Trophoblast cell (in vitro differentiated cells and primary cell): Measurements from ENCODE around the gene CEACAM6.

Experiments
- DNase-seq, 2 donors: peaks; one replicate each; pipeline ENCODE4 v3.0.0-alpha.2; 2016
- H2AFZ ChIP-seq: 2 replicates; pipeline ENCODE4 v1.6.1; 2013; ENCODE audit warnings: low read length, moderate library complexity, mild to moderate bottlenecking; ENCODE audit not compliant: insufficient read depth, poor library complexity
- H2AK5ac ChIP-seq: 2 replicates; pipeline ENCODE4 v1.6.1; 2013; ENCODE audit warnings: mild to moderate bottlenecking, low read length
- H2BK120ac ChIP-seq: 2 replicates; pipeline ENCODE4 v1.6.1; 2013; ENCODE audit warnings: low read length, mild to moderate bottlenecking, moderate library complexity; ENCODE audit not compliant: insufficient read depth, poor library complexity
- H2BK12ac ChIP-seq: 2 replicates; pipeline ENCODE4 v1.6.1; 2013; ENCODE audit warnings: mild to moderate bottlenecking, low read length, moderate library complexity
- H2BK5ac ChIP-seq: 2 replicates; pipeline ENCODE4 v1.6.1; 2013; ENCODE audit warnings: low read length, low read depth, moderate library complexity, mild to moderate bottlenecking; ENCODE audit not compliant: poor library complexity
- H3K14ac ChIP-seq: 2 replicates; pipeline ENCODE4 v1.6.1; 2013; ENCODE audit warnings: mild to moderate bottlenecking, low read length
- H3K18ac ChIP-seq: 2 replicates; pipeline ENCODE4 v1.6.1; 2013; ENCODE audit warnings: mild to moderate bottlenecking, low read length
- H3K23ac ChIP-seq: 2 replicates; pipeline ENCODE4 v1.6.1; 2013; ENCODE audit warnings: low read length
- H3K27ac ChIP-seq: 2 replicates; pipeline ENCODE4 v1.5.1; 2013; ENCODE audit warnings: low read depth, mild to moderate bottlenecking, inconsistent platforms, low read length, moderate library complexity
- H3K27me3 ChIP-seq: 2 replicates; pipeline ENCODE4 v1.6.1; 2013; ENCODE audit warnings: inconsistent platforms, mild to moderate bottlenecking, low read length, moderate library complexity; ENCODE audit not compliant: insufficient read depth
- H3K36me3 ChIP-seq, 2 experiments: 1 replicate in 1 of 2; 2 replicates in 1 of 2; pipeline ENCODE4 v1.6.1; 2013; ENCODE audit warnings: low read length in 2 of 2, mild to moderate bottlenecking in 2 of 2, moderate library complexity in 1 of 2; ENCODE audit not compliant: insufficient read depth in 2 of 2, control insufficient read depth in 1 of 2
- H3K4ac ChIP-seq: 2 replicates; pipeline ENCODE4 v1.6.1; 2013; ENCODE audit warnings: low read depth, mild to moderate bottlenecking, low read length, moderate library complexity
- H3K4me1 ChIP-seq, 2 experiments: 1 replicate in 1 of 2; 2 replicates in 1 of 2; pipeline ENCODE4 v1.6.1; 2013; ENCODE audit warnings: low read length in 2 of 2, mild to moderate bottlenecking in 2 of 2, moderate library complexity in 1 of 2; ENCODE audit not compliant: insufficient read depth in 2 of 2, control insufficient read depth in 1 of 2
- H3K4me2 ChIP-seq: 2 replicates; pipeline ENCODE4 v1.6.1; 2013; ENCODE audit warnings: inconsistent platforms, mild to moderate bottlenecking, low read length, moderate library complexity
- H3K4me3 ChIP-seq: 2 replicates; pipeline ENCODE4 v1.5.1; 2013; ENCODE audit warnings: mild to moderate bottlenecking, low read depth, low read length, inconsistent platforms
- H3K79me1 ChIP-seq: one replicate; pipeline ENCODE4 v1.6.1; 2013; ENCODE audit warnings: low read length
- H3K79me2 ChIP-seq: 2 replicates; pipeline ENCODE4 v1.6.1; 2013; ENCODE audit warnings: low read length, mild to moderate bottlenecking; ENCODE audit not compliant: control insufficient read depth, insufficient read depth, poor library complexity
- H3K9ac ChIP-seq: 2 replicates; pipeline ENCODE4 v1.6.1; 2013; ENCODE audit warnings: mild to moderate bottlenecking, low read length
- H3K9me3 ChIP-seq: 2 replicates; pipeline ENCODE4 v1.6.1; 2013; ENCODE audit warnings: low read depth, mild to moderate bottlenecking, control low read depth, inconsistent platforms, low read length; ENCODE audit not compliant: insufficient read depth
- H4K12ac ChIP-seq: 2 replicates; pipeline ENCODE4 v1.6.1; 2013; ENCODE audit warnings: low read depth, mild to moderate bottlenecking, low read length, moderate library complexity
- H4K8ac ChIP-seq: 2 replicates; pipeline ENCODE4 v1.6.1; 2013; ENCODE audit warnings: low read depth, mild to moderate bottlenecking, low read length, moderate library complexity
- H4K91ac ChIP-seq: one replicate; pipeline ENCODE4 v1.6.1; 2013; ENCODE audit warnings: low read depth, mild to moderate bottlenecking, low read length, moderate library complexity
- WGBS: extraction: QIAGEN DNeasy Blood & Tissue Kit; methylation state at CpG from one replicate; pipeline ENCODE4 v1.1.7; 2013; ENCODE audit warnings: missing lambda C conversion rate; ENCODE audit not compliant: insufficient read length, insufficient coverage; ENCODE audit errors: extremely low coverage; 5-methylcytosine and 5-hydroxymethylcytosine counted together

CEACAM6 gene

GRCh38 chr19:41740415-41741243 is 14.7 kb upstream of the CEACAM6 start:
- no peak overlapping the region for H2AFZ ChIP-seq
- no CpG with 5 or more reads among the region's 5 CpGs for WGBS
- no peak overlapping the region for H2BK12ac ChIP-seq
- DNase-seq = no peak
- no peak overlapping the region for H4K12ac ChIP-seq
- no peak overlapping the region for H3K9ac ChIP-seq
- H3K27ac ChIP-seq = no peak overlapping the region
- H2BK5ac ChIP-seq = no peak overlapping the region
- H4K8ac ChIP-seq = no peak overlapping the region
- H3K9me3 ChIP-seq = peaks cover 2% of the 10 kb centered on the region
- H3K14ac ChIP-seq = no peak overlapping the region
- no peaks in the 10 kb centered on the region for H3K27me3 ChIP-seq
- H3K4ac ChIP-seq = no peak overlapping the region
- H2AK5ac ChIP-seq = no peak overlapping the region
- no peaks in the 10 kb centered on the region for H3K36me3 ChIP-seq
- no peak overlapping the region for H4K91ac ChIP-seq
- no peak overlapping the region for H3K4me3 ChIP-seq
- H3K79me1 ChIP-seq = no peaks in the 10 kb centered on the region
- no peak overlapping the region for H2BK120ac ChIP-seq
- H3K18ac ChIP-seq = no peak overlapping the region
- H3K79me2 ChIP-seq = no peaks in the 10 kb centered on the region
- H3K4me2 ChIP-seq = no peak overlapping the region
- no peak overlapping the region for H3K23ac ChIP-seq
- no peaks in the 10 kb centered on the region for H3K4me1 ChIP-seq

- Histone ChIP-seq H2BK12ac (no peak overlapping the region), H3K4me3 (no peak overlapping the region), H3K4me2 (no peak overlapping the region), H3K9ac (no peak overlapping the region), H2AK5ac (no peak overlapping the region), H4K12ac (no peak overlapping the region), H3K27ac (no peak overlapping the region), H4K91ac (no peak overlapping the region), H3K79me1 (no peaks in the 10 kb centered on the region), H3K9me3 (peaks cover 2% of the 10 kb centered on the region), H3K4me1 (no peaks in the 10 kb centered on the region), H2AFZ (no peak overlapping the region), H2BK120ac (no peak overlapping the region), H3K14ac (no peak overlapping the region), H3K79me2 (no peaks in the 10 kb centered on the region), H3K36me3 (no peaks in the 10 kb centered on the region), H4K8ac (no peak overlapping the region), H2BK5ac (no peak overlapping the region), H3K23ac (no peak overlapping the region), H3K18ac (no peak overlapping the region), H3K27me3 (no peaks in the 10 kb centered on the region), H3K4ac (no peak overlapping the region)
- no peak for DNase-seq
- no CpG with 5 or more reads among the region's 2 CpGs for WGBS
These were observed 14.1 kb upstream of the CEACAM6 start for GRCh38 chr19:41741244-41741554.

GRCh38 chr19:41744850-41745249 is 10.5 kb upstream of the CEACAM6 start:
- no peaks in the 10 kb centered on the region for H3K79me2 ChIP-seq
- no peak overlapping the region for H2AFZ ChIP-seq
- no peak overlapping the region for H3K23ac ChIP-seq
- no peak for DNase-seq
- no peaks in the 10 kb centered on the region for H3K4me1 ChIP-seq
- H3K36me3 ChIP-seq = no peaks in the 10 kb centered on the region
- H2BK12ac ChIP-seq = no peak overlapping the region
- WGBS = no CpG with 5 or more reads among the region's 4 CpGs
- no peak overlapping the region for H2AK5ac ChIP-seq
- peaks cover 2% of the 10 kb centered on the region for H3K9me3 ChIP-seq
- no peak overlapping the region for H3K9ac ChIP-seq
- H2BK120ac ChIP-seq = no peak overlapping the region
- H3K79me1 ChIP-seq = no peaks in the 10 kb centered on the region
- H4K12ac ChIP-seq = no peak overlapping the region
- H3K14ac ChIP-seq = no peak overlapping the region
- no peak overlapping the region for H2BK5ac ChIP-seq
- no peak overlapping the region for H3K4me3 ChIP-seq
- H3K4ac ChIP-seq = no peak overlapping the region
- H4K8ac ChIP-seq = no peak overlapping the region
- H3K27me3 ChIP-seq = no peaks in the 10 kb centered on the region
- no peak overlapping the region for H3K18ac ChIP-seq
- no peak overlapping the region for H3K4me2 ChIP-seq
- H3K27ac ChIP-seq = no peak overlapping the region
- H4K91ac ChIP-seq = no peak overlapping the region

GRCh38 chr19:41745756-41746155 is 9.6 kb upstream of the CEACAM6 start:
- no peak overlapping the region for H4K8ac ChIP-seq
- H3K14ac ChIP-seq = no peak overlapping the region
- H3K9ac ChIP-seq = no peak overlapping the region
- H4K12ac ChIP-seq = no peak overlapping the region
- H4K91ac ChIP-seq = no peak overlapping the region
- H2AFZ ChIP-seq = no peak overlapping the region
- H3K4me1 ChIP-seq = no peaks in the 10 kb centered on the region
- no peak overlapping the region for H3K4me2 ChIP-seq
- no peaks in the 10 kb centered on the region for H3K27me3 ChIP-seq
- no peak overlapping the region for H2AK5ac ChIP-seq
- H3K4ac ChIP-seq = no peak overlapping the region
- H3K79me2 ChIP-seq = no peaks in the 10 kb centered on the region
- H3K23ac ChIP-seq = no peak overlapping the region
- no peak overlapping the region for H2BK120ac ChIP-seq
- peaks cover 2% of the 10 kb centered on the region for H3K9me3 ChIP-seq
- H3K79me1 ChIP-seq = no peaks in the 10 kb centered on the region
- no peak overlapping the region for H3K27ac ChIP-seq
- no peak overlapping the region for H3K18ac ChIP-seq
- no peak overlapping the region for H3K4me3 ChIP-seq
- no peaks in the 10 kb centered on the region for H3K36me3 ChIP-seq
- H2BK5ac ChIP-seq = no peak overlapping the region
- no peak overlapping the region for H2BK12ac ChIP-seq
- no CpG with 5 or more reads among the region's 5 CpGs for WGBS
- no peak for DNase-seq
